HEK293 (cell line): ENCODE results near the gene RAD51AP1.
A peak's percentile ranks its signal among the peaks of the same experiment; 100 is the strongest.

Experiments
- HIC1 ChIP-seq: fragments of 450-650 bp; formaldehyde crosslinking; IDR thresholded peaks from 2 replicates; pipeline ENCODE4 v1.5.1; 2016; ENCODE audit warnings: missing biosample characterization, missing genetic modification characterization
- HOXD13 ChIP-seq: sonication (generic); formaldehyde crosslinking; IDR thresholded peaks from 2 replicates; pipeline ENCODE4 v1.8.0; 2022; ENCODE audit warnings: missing genetic modification reagents, borderline replicate concordance
- REPIN1 ChIP-seq: fragments of 450-650 bp; formaldehyde crosslinking; IDR thresholded peaks from 2 replicates; pipeline ENCODE4 v1.5.1; 2017; ENCODE audit warnings: missing biosample characterization, missing genetic modification characterization, low read depth
- SP3 ChIP-seq: fragments of 450-650 bp; formaldehyde crosslinking; IDR thresholded peaks from 2 replicates; pipeline ENCODE4 v1.5.1; 2016; ENCODE audit warnings: missing biosample characterization, missing genetic modification characterization
- YY2 ChIP-seq: fragments of 450-650 bp; formaldehyde crosslinking; IDR thresholded peaks from 2 replicates; pipeline ENCODE4 v1.5.1; 2016; ENCODE audit warnings: missing biosample characterization, missing genetic modification characterization
- ZBTB1 ChIP-seq: fragments of 450-650 bp; formaldehyde crosslinking; IDR thresholded peaks from 2 replicates; pipeline ENCODE4 v1.5.1; 2016; ENCODE audit warnings: missing biosample characterization, missing genetic modification characterization
- ZBTB44 ChIP-seq: fragments of 450-650 bp; IDR thresholded peaks from 2 replicates; pipeline ENCODE4 v1.5.1; 2018; ENCODE audit warnings: missing biosample characterization, mild to moderate bottlenecking, missing genetic modification characterization
- ZEB2 ChIP-seq: fragments of 450-650 bp; formaldehyde crosslinking; IDR thresholded peaks from 2 replicates; pipeline ENCODE4 v1.5.1; 2016; ENCODE audit warnings: missing biosample characterization, missing genetic modification characterization
- ZFP3 ChIP-seq: fragments of 450-650 bp; formaldehyde crosslinking; IDR thresholded peaks from 2 replicates; pipeline ENCODE4 v1.5.1; 2016; ENCODE audit warnings: low read depth, missing biosample characterization, missing genetic modification characterization
- ZFP41 ChIP-seq: fragments of 450-650 bp; formaldehyde crosslinking; IDR thresholded peaks from 2 replicates; pipeline ENCODE4 v1.5.1; 2016; ENCODE audit warnings: missing biosample characterization, missing genetic modification characterization, borderline replicate concordance
- ZFP69B ChIP-seq: fragments of 450-650 bp; formaldehyde crosslinking; IDR thresholded peaks from 2 replicates; pipeline ENCODE4 v1.5.1; 2016; ENCODE audit warnings: missing biosample characterization, missing genetic modification characterization
- ZNF155 ChIP-seq: fragments of 450-650 bp; formaldehyde crosslinking; IDR thresholded peaks from 2 replicates; pipeline ENCODE4 v1.5.1; 2016; ENCODE audit warnings: missing biosample characterization, missing genetic modification characterization
- ZNF16 ChIP-seq: fragments of 450-650 bp; formaldehyde crosslinking; IDR thresholded peaks from 2 replicates; pipeline ENCODE4 v1.5.1; 2016; ENCODE audit warnings: low read depth, missing biosample characterization, missing genetic modification characterization
- ZNF23 ChIP-seq: fragments of 450-650 bp; formaldehyde crosslinking; IDR thresholded peaks from 2 replicates; pipeline ENCODE4 v1.5.1; 2016; ENCODE audit warnings: missing biosample characterization, missing genetic modification characterization, borderline replicate concordance
- ZNF335 ChIP-seq: fragments of 450-650 bp; formaldehyde crosslinking; conservative IDR thresholded peaks from 2 replicates; pipeline ENCODE4 v1.5.1; 2016; ENCODE audit warnings: missing biosample characterization, missing genetic modification characterization
- ZNF510 ChIP-seq: fragments of 450-650 bp; formaldehyde crosslinking; IDR thresholded peaks from 2 replicates; pipeline ENCODE4 v1.5.1; 2018; ENCODE audit warnings: mild to moderate bottlenecking, missing genetic modification characterization, missing biosample characterization; ENCODE audit not compliant: insufficient replicate concordance
- ZNF549 ChIP-seq: fragments of 450-650 bp; IDR thresholded peaks from 2 replicates; pipeline ENCODE4 v1.5.1; 2018; ENCODE audit warnings: missing biosample characterization, missing genetic modification characterization, mild to moderate bottlenecking, inconsistent platforms, moderate library complexity
- ZNF623 ChIP-seq: fragments of 450-650 bp; formaldehyde crosslinking; IDR thresholded peaks from 2 replicates; pipeline ENCODE4 v1.5.1; 2016; ENCODE audit warnings: missing biosample characterization, missing genetic modification characterization
- ZNF624 ChIP-seq: fragments of 450-650 bp; formaldehyde crosslinking; IDR thresholded peaks from 2 replicates; pipeline ENCODE4 v1.5.1; 2017; ENCODE audit warnings: missing biosample characterization, missing genetic modification characterization
- ZNF658 ChIP-seq: fragments of 450-650 bp; formaldehyde crosslinking; IDR thresholded peaks from 2 replicates; pipeline ENCODE4; 2016; ENCODE audit warnings: missing biosample characterization, missing genetic modification characterization
- ZNF707 ChIP-seq: fragments of 450-650 bp; formaldehyde crosslinking; IDR thresholded peaks from 2 replicates; pipeline ENCODE4 v1.5.1; 2016; ENCODE audit warnings: missing biosample characterization, missing genetic modification characterization
- ZNF837 ChIP-seq: fragments of 450-650 bp; formaldehyde crosslinking; IDR thresholded peaks from 2 replicates; pipeline ENCODE4 v1.5.1; 2016; ENCODE audit warnings: missing biosample characterization, missing genetic modification characterization
- ZXDB ChIP-seq: fragments of 450-650 bp; formaldehyde crosslinking; IDR thresholded peaks from 2 replicates; pipeline ENCODE4 v1.5.1; 2016; ENCODE audit warnings: missing biosample characterization, missing genetic modification characterization
- TF ChIP-seq, protein P1 (sequence below): fragments of 450-650 bp; formaldehyde crosslinking; IDR thresholded peaks from 2 replicates; pipeline ENCODE4 v1.5.1; 2016; ENCODE audit warnings: missing biosample characterization, missing genetic modification characterization
- TF ChIP-seq, protein P2 (sequence below): fragments of 450-650 bp; formaldehyde crosslinking; conservative IDR thresholded peaks from 2 replicates; pipeline ENCODE4 v1.5.1; 2016; ENCODE audit warnings: low read depth, missing biosample characterization, missing genetic modification characterization
- TF ChIP-seq, protein P3 (sequence below): fragments of 450-650 bp; formaldehyde crosslinking; IDR thresholded peaks from 2 replicates; pipeline ENCODE4 v1.5.1; 2016; ENCODE audit warnings: missing biosample characterization, missing genetic modification characterization
- TF ChIP-seq, protein P4 (sequence below): fragments of 450-650 bp; formaldehyde crosslinking; IDR thresholded peaks from 2 replicates; pipeline ENCODE4 v1.5.1; 2016; ENCODE audit warnings: missing biosample characterization, missing genetic modification characterization

The RAD51AP1 gene

DNA sequence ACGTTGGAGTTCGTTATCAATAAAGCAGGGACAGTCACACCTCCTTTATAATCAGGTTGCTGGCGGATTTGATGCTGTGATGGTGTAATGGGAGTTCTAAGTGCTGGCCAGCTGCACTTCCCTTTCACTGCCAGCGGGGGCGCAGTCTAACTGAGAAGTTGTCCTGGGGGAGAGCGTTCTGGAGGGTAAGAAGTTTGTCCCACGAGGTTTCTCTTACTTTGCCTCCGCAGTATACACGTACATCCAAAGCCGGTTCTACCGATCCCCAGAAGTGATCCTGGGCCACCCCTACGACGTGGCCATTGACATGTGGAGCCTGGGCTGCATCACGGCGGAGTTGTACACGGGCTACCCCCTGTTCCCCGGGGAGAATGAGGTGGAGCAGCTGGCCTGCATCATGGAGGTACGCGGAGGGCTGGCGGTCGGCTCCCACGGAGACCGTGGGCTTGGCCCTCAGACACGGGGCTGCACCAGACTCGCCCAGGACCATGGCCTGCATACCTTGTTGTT lies 66.0 kb downstream of the RAD51AP1 start (continued):
- no peak for TF ChIP-seq ZBTB1
- TF ChIP-seq ZNF23 (tag by site-specific recombination): no peak
- TF ChIP-seq ZXDB (tag by site-specific recombination): peak; percentile 74
- no peak for TF ChIP-seq ZNF16 (tag by site-specific recombination)
- TF ChIP-seq SP3 (tag by site-specific recombination): no peak
- TF ChIP-seq, protein P1, sequence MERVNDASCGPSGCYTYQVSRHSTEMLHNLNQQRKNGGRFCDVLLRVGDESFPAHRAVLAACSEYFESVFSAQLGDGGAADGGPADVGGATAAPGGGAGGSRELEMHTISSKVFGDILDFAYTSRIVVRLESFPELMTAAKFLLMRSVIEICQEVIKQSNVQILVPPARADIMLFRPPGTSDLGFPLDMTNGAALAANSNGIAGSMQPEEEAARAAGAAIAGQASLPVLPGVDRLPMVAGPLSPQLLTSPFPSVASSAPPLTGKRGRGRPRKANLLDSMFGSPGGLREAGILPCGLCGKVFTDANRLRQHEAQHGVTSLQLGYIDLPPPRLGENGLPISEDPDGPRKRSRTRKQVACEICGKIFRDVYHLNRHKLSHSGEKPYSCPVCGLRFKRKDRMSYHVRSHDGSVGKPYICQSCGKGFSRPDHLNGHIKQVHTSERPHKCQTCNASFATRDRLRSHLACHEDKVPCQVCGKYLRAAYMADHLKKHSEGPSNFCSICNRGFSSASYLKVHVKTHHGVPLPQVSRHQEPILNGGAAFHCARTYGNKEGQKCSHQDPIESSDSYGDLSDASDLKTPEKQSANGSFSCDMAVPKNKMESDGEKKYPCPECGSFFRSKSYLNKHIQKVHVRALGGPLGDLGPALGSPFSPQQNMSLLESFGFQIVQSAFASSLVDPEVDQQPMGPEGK (tag by site-specific recombination): peak; percentile 97
- TF ChIP-seq HOXD13 (CRISPR knock-in tag): no peak
- TF ChIP-seq ZNF155 (tag by site-specific recombination): no peak
- no peak for TF ChIP-seq ZNF707 (tag by site-specific recombination)
- no peak for TF ChIP-seq ZBTB44 (tag by site-specific recombination)
- TF ChIP-seq ZNF510 (tag by site-specific recombination): no peak
- TF ChIP-seq YY2 (tag by site-specific recombination): peak; percentile 53; the same call in 1 of the 2 replicates
- TF ChIP-seq, protein P2, sequence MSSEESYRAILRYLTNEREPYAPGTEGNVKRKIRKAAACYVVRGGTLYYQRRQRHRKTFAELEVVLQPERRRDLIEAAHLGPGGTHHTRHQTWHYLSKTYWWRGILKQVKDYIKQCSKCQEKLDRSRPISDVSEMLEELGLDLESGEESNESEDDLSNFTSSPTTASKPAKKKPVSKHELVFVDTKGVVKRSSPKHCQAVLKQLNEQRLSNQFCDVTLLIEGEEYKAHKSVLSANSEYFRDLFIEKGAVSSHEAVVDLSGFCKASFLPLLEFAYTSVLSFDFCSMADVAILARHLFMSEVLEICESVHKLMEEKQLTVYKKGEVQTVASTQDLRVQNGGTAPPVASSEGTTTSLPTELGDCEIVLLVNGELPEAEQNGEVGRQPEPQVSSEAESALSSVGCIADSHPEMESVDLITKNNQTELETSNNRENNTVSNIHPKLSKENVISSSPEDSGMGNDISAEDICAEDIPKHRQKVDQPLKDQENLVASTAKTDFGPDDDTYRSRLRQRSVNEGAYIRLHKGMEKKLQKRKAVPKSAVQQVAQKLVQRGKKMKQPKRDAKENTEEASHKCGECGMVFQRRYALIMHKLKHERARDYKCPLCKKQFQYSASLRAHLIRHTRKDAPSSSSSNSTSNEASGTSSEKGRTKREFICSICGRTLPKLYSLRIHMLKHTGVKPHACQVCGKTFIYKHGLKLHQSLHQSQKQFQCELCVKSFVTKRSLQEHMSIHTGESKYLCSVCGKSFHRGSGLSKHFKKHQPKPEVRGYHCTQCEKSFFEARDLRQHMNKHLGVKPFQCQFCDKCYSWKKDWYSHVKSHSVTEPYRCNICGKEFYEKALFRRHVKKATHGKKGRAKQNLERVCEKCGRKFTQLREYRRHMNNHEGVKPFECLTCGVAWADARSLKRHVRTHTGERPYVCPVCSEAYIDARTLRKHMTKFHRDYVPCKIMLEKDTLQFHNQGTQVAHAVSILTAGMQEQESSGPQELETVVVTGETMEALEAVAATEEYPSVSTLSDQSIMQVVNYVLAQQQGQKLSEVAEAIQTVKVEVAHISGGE (tag by site-specific recombination): no peak; the same call in 1 of the 2 replicates
- TF ChIP-seq REPIN1 (tag by site-specific recombination): no peak
- TF ChIP-seq HIC1 (tag by site-specific recombination): no peak
- no peak for TF ChIP-seq ZNF624 (tag by site-specific recombination)
- TF ChIP-seq ZNF549: no peak
- TF ChIP-seq, protein P3, sequence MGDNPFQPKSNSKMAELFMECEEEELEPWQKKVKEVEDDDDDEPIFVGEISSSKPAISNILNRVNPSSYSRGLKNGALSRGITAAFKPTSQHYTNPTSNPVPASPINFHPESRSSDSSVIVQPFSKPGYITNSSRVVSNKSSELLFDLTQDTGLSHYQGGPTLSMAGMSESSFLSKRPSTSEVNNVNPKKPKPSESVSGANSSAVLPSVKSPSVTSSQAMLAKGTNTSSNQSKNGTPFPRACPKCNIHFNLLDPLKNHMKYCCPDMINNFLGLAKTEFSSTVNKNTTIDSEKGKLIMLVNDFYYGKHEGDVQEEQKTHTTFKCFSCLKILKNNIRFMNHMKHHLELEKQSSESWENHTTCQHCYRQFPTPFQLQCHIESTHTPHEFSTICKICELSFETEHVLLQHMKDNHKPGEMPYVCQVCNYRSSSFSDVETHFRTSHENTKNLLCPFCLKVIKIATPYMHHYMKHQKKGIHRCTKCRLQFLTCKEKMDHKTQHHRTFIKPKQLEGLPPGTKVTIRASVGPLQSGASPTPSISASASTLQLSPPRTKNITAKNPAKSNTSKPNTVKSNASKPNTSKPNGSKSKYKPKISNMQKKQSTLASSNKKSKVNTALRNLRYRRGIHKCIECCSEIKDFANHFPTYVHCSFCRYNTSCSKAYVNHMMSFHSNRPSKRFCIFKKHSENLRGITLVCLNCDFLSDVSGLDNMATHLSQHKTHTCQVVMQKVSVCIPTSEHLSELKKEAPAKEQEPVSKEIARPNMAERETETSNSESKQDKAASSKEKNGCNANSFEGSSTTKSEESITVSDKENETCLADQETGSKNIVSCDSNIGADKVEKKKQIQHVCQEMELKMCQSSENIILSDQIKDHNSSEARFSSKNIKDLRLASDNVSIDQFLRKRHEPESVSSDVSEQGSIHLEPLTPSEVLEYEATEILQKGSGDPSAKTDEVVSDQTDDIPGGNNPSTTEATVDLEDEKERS (tag by site-specific recombination): no peak
- TF ChIP-seq ZFP69B (tag by site-specific recombination): no peak
- no peak for TF ChIP-seq ZFP3 (tag by site-specific recombination)
- TF ChIP-seq ZNF837 (tag by site-specific recombination): no peak
- TF ChIP-seq ZFP41 (tag by site-specific recombination): no peak
- no peak for TF ChIP-seq ZNF658 (tag by site-specific recombination)
- TF ChIP-seq, protein P4, sequence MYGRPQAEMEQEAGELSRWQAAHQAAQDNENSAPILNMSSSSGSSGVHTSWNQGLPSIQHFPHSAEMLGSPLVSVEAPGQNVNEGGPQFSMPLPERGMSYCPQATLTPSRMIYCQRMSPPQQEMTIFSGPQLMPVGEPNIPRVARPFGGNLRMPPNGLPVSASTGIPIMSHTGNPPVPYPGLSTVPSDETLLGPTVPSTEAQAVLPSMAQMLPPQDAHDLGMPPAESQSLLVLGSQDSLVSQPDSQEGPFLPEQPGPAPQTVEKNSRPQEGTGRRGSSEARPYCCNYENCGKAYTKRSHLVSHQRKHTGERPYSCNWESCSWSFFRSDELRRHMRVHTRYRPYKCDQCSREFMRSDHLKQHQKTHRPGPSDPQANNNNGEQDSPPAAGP (tag by site-specific recombination): no peak
- TF ChIP-seq ZEB2 (tag by site-specific recombination): peak; percentile 75; the same call in 1 of the 2 replicates
- TF ChIP-seq ZNF335: peak; percentile 49; the same call in 1 of the 2 replicates
- no peak for TF ChIP-seq ZNF623 (tag by site-specific recombination)
